Lung (tissue), 12 donors: Measurements from ENCODE around the gene F2. TPM values are rescaled to one million over a fixed set of nuclear protein-coding genes. Genes with fewer than 3 reads are reported as not detected.
"Not testable (repeated sequence)": the region's sequence is repeated elsewhere in the genome, so short reads cannot be mapped to it uniquely, and the experiment has no call there.

ENCODE experiments used
- ATAC-seq: fragments of 200-7000 bp; cut with Tn5 transposase; one replicate; pipeline ENCODE4 v1.9.1; 2020; ENCODE audit warnings: moderate number of reproducible peaks; ENCODE audit not compliant: insufficient read depth, low FRiP score
- DNase-seq, 3 donors: peaks; one replicate each; pipeline ENCODE4 v3.0.0-alpha.2; 2013 to 2017
- H3K27ac ChIP-seq, 2 donors: one replicate each; pipeline ENCODE4 v1.5.1; 2013; ENCODE audit warnings: mild to moderate bottlenecking in 2 of 2, moderate library complexity in 2 of 2, control low read depth in 1 of 2, inconsistent platforms in 1 of 2, low read depth in 1 of 2, low read length in 1 of 2
- H3K27me3 ChIP-seq, 3 donors: one replicate each; pipeline ENCODE4 v1.5.1; 2013; ENCODE audit warnings: low read length in 2 of 3; ENCODE audit not compliant: control insufficient read depth in 3 of 3, insufficient read depth in 3 of 3
- H3K36me3 ChIP-seq, 4 donors: one replicate each; pipeline ENCODE4 v1.5.1; 2013; ENCODE audit warnings: low read length in 4 of 4, mild to moderate bottlenecking in 1 of 4, moderate library complexity in 1 of 4; ENCODE audit not compliant: control insufficient read depth in 4 of 4, insufficient read depth in 4 of 4
- H3K4me1 ChIP-seq, 5 donors: one replicate each; pipeline ENCODE4 v1.5.1; 2013; ENCODE audit warnings: low read length in 5 of 5, mild to moderate bottlenecking in 2 of 5, moderate library complexity in 1 of 5; ENCODE audit not compliant: control insufficient read depth in 5 of 5, insufficient read depth in 5 of 5
- H3K4me3 ChIP-seq: one replicate; pipeline ENCODE4 v1.5.1; 2013; ENCODE audit warnings: mild to moderate bottlenecking, control low read depth, moderate library complexity
- H3K9ac ChIP-seq, 2 donors: one replicate each; pipeline ENCODE4 v1.5.1; 2013; ENCODE audit warnings: low read length in 2 of 2, control low read depth in 1 of 2; ENCODE audit not compliant: insufficient read depth in 1 of 2
- H3K9me3 ChIP-seq, 4 donors: one replicate each; pipeline ENCODE4 v1.5.1; 2013; ENCODE audit warnings: low read length in 3 of 4, mild to moderate bottlenecking in 1 of 4, moderate library complexity in 1 of 4; ENCODE audit not compliant: control insufficient read depth in 4 of 4, insufficient read depth in 3 of 4
- WGBS, 2 donors: extraction: QIAGEN DNeasy Blood & Tissue Kit; methylation state at CpG; one replicate each; pipeline ENCODE4 v1.1.7; 2013; 5-methylcytosine and 5-hydroxymethylcytosine counted together
- polyA plus RNA-seq, 2 donors: library from polyadenylated mRNA; stranded (reverse); fragments of 200-250 nt; gene quantifications; one replicate each; pipeline ENCODE4 v1.2.1, GENCODE V29; 2013
- total RNA-seq, 2 donors: library from RNA; depleted of rRNA in 1 of 2; stranded (reverse); fragments of >200 nt in 1 of 2; gene quantifications; one replicate each; pipeline ENCODE4 v1.2.1, GENCODE V29; 2014 to 2021
- TF ChIP-seq, protein P1 (sequence below): IDR thresholded peaks from 2 replicates; pipeline ENCODE4 v1.5.1; 2012; ENCODE audit warnings: mild to moderate bottlenecking; ENCODE audit errors: control extremely low read depth, extremely low read depth
- donor health status: control.
- donor health status: control.
- donor health status: Bipolar disorder and iron deficiency.
- donor health status: healthy.
- donor health status: DM: yes; HTN: yes; CAD: no.

Gene F2
- total and polyA plus RNA-seq, 4 donors, result 0.01 to 0.40 (median 0.26) TPM; not detected in 1

DNA sequence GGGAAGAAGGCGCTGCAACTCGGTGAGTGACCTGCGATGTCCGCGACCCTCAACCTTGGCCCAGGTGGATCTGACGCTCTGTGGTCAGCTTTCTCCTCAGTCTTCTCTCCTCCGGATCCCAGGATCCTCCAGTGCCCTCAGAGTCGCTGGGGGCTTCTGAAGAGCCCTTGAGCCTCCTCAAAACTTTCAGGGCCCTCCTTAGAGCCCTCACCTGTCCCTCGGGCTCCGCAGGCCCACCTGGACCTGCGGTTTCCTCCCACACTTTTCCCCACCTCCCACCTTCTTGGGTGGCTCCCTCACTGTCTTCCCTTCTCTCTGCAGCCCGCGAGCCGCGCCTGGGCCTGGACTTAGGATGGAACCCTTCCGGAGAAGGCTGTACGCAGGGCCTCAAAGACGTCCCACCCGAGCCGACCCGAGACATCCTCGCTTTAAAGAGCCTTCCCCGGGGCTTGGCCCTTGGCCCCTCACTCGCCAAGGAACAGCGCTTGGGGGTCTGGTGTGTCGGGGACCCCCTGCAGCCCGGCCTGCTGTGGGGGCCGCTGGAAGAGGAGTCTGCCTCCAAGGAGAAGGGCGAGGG, 17.8 kb upstream of the F2 start:
- peak overlapping the region; percentile 70 to 93 for H3K27ac ChIP-seq
- no peaks in the 10 kb centered on the region for H3K27me3 ChIP-seq
- no peak for ATAC-seq
- peak overlapping the region; percentile 75 for H3K4me3 ChIP-seq
- peaks cover 0 to 18% (median 9%) of the 10 kb centered on the region in 5 donors for H3K4me1 ChIP-seq
- no peak for DNase-seq
- H3K9ac ChIP-seq, result peak overlapping the region; percentile 58 to 84
- H3K36me3 ChIP-seq, result peaks cover 24 to 37% (median 29%) of the 10 kb centered on the region in 4 donors
- TF ChIP-seq, protein P1, sequence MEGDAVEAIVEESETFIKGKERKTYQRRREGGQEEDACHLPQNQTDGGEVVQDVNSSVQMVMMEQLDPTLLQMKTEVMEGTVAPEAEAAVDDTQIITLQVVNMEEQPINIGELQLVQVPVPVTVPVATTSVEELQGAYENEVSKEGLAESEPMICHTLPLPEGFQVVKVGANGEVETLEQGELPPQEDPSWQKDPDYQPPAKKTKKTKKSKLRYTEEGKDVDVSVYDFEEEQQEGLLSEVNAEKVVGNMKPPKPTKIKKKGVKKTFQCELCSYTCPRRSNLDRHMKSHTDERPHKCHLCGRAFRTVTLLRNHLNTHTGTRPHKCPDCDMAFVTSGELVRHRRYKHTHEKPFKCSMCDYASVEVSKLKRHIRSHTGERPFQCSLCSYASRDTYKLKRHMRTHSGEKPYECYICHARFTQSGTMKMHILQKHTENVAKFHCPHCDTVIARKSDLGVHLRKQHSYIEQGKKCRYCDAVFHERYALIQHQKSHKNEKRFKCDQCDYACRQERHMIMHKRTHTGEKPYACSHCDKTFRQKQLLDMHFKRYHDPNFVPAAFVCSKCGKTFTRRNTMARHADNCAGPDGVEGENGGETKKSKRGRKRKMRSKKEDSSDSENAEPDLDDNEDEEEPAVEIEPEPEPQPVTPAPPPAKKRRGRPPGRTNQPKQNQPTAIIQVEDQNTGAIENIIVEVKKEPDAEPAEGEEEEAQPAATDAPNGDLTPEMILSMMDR, result no peak
- 1 to 2% methylated on average over 29 of the region's 29 CpGs for WGBS, 2 donors
- H3K9me3 ChIP-seq, result no peaks in the 10 kb centered on the region

DNA sequence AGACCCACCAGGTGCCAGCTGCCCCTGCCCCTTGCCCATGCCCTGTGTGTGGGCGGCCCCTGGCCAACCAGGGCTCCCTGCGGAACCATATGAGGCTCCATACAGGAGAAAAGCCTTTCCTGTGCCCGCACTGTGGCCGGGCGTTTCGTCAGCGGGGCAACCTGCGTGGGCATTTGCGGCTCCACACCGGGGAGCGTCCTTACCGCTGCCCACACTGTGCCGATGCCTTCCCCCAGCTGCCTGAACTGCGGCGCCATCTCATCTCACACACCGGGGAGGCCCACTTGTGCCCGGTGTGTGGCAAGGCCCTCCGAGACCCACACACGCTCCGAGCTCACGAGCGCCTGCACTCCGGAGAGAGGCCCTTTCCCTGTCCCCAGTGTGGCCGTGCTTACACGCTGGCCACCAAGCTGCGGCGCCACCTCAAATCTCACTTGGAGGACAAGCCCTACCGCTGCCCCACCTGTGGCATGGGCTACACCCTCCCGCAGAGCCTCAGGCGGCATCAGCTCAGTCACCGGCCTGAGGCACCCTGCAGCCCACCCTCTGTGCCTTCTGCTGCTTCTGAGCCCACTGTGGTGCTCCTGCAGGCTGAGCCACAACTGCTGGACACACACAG, 13.8 kb upstream of the F2 start:
- Histone ChIP-seq H3K27me3 (no peaks in the 10 kb centered on the region), H3K4me3 (no peak overlapping the region), H3K36me3 (peaks cover 27 to 37% (median 29%) of the 10 kb centered on the region in 4 donors), H3K9ac (no peak overlapping the region), H3K27ac (no peak overlapping the region), H3K9me3 (no peaks in the 10 kb centered on the region), H3K4me1 (peaks cover 0 to 7% (median 3%) of the 10 kb centered on the region in 5 donors)
- ATAC-seq (no peak), DNase-seq (no peak)
- TF ChIP-seq, protein P1, result no peak
- 95 to 96% methylated on average over 31 of the region's 31 CpGs for WGBS, 2 donors

DNA sequence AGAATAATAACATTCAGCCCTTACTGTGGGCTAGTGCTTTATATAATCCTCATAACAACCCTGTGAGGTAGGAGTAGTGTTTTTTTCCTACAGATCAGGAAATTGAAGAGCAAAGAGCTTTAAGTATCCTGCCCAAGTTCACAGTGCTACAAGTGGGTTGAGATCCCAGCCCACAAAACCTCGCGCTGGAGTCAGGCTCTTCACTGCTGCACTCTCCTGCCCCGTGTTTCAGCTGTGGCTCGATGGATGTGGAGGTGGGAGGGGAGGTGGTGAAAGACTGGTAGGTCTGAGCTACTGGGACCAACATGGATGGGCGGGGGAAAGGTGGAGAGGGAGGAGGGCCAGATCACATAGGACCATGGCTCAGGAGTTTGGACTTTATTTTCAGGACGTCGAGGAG, 12.1 kb upstream of the F2 start:
- H3K27ac ChIP-seq, result no peak overlapping the region
- no peaks in the 10 kb centered on the region for H3K9me3 ChIP-seq
- 93 to 94% methylated on average over 7 of the region's 7 CpGs for WGBS, 2 donors
- TF ChIP-seq, protein P1, result no peak
- ATAC-seq (no peak), DNase-seq (no peak)
- peaks cover 0 to 3% (median under 1%) of the 10 kb centered on the region in 5 donors for H3K4me1 ChIP-seq
- no peak overlapping the region for H3K9ac ChIP-seq
- peaks cover 24 to 37% (median 27%) of the 10 kb centered on the region in 4 donors for H3K36me3 ChIP-seq
- H3K4me3 ChIP-seq, result no peak overlapping the region
- H3K27me3 ChIP-seq, result no peaks in the 10 kb centered on the region

DNA sequence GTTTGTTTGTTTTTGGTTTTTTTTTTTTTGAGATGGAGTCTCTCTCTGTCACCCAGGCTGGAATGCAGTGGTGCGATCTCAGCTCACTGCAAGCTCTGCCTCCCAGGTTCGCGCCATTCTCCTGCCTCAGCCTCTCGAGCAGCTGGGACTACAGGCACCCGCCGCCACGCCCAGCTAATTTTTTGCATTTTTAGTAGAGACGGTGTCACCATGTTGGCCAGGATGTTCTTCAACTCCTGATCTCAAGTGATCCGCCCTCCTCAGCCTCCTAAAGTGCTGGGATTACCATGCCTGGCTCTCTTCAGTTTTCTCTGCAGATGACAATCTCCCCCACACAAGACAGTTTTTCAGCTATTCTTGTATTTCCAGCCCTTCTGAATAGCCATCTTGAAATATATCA, 9.7 kb upstream of the F2 start:
- 92 to 97% methylated on average over 9 of the region's 9 CpGs for WGBS, 2 donors
- DNase-seq, result not testable (repeated sequence)

More for the DNA sequence above, 9.7 kb upstream of the F2 start:
- Histone ChIP-seq H3K36me3 (peaks cover 8 to 24% (median 12%) of the 10 kb centered on the region in 4 donors), H3K27ac (peak overlapping the region in 1 of 2 donors; percentile 91)
- not testable (repeated sequence) for ATAC-seq, H3K9ac ChIP-seq, H3K27me3 ChIP-seq, H3K4me1 ChIP-seq, H3K4me3 ChIP-seq, H3K9me3 ChIP-seq
